Endothelial cell of umbilical vein (primary cell): ENCODE results near the gene TNFSF9.

ENCODE experiments used
- CTCF ChIP-seq, 2 donors: IDR thresholded peaks; 1 replicate in 1 of 2; 2 replicates in 1 of 2; pipeline ENCODE4 v1.5.1; 2011; ENCODE audit warnings: low read length in 2 of 2, mild to moderate bottlenecking in 2 of 2, moderate library complexity in 2 of 2, control low read depth in 1 of 2, inconsistent platforms in 1 of 2, low read depth in 1 of 2; ENCODE audit not compliant: insufficient read depth in 1 of 2; ENCODE audit errors: extremely low read depth in 1 of 2
- POLR2A ChIP-seq: IDR thresholded peaks from 2 replicates; pipeline ENCODE4 v1.6.1; 2012; ENCODE audit warnings: low read depth, mild to moderate bottlenecking, control low read depth, low read length
- POLR2AphosphoS5 ChIP-seq: IDR thresholded peaks from 2 replicates; pipeline ENCODE4 v1.6.1; 2012; ENCODE audit warnings: low read depth, mild to moderate bottlenecking, control low read depth, low read length, moderate library complexity; ENCODE audit not compliant: insufficient read depth

- TF ChIP-seq CTCF (IDR thresholded peaks at IDR 0.05; ENCODE audit: extremely low read depth in 1 of 2, insufficient read depth in 1 of 2, low read depth in 1 of 2, low read length in 2 of 2), result peak; percentile 67 to 71
- no peak for TF ChIP-seq POLR2A
- no peak for TF ChIP-seq POLR2AphosphoS5
Measured at GRCh38 chr19:6481541-6482342, 49.1 kb upstream of the TNFSF9 start, which contains the start of gene DENND1C.
